H4 (cell line): Measurements from ENCODE around the gene GLO1. TPM values are rescaled to one million over a fixed set of nuclear protein-coding genes. Genes with fewer than 3 reads are reported as not detected.

ENCODE experiments used
- DNase-seq: peaks from one replicate; pipeline ENCODE4 v3.0.0-alpha.2; 2015; ENCODE audit warnings: low spot score
- total RNA-seq: library from RNA; depleted of rRNA; stranded (reverse); fragments of >200 nt; shearing (Covaris generic); gene quantifications from 2 replicates; pipeline ENCODE4 v1.2.3, GENCODE V29; 2014; rRNA removed

Gene GLO1
- 344 and 365 TPM in 2 replicates for total RNA-seq

DNA sequence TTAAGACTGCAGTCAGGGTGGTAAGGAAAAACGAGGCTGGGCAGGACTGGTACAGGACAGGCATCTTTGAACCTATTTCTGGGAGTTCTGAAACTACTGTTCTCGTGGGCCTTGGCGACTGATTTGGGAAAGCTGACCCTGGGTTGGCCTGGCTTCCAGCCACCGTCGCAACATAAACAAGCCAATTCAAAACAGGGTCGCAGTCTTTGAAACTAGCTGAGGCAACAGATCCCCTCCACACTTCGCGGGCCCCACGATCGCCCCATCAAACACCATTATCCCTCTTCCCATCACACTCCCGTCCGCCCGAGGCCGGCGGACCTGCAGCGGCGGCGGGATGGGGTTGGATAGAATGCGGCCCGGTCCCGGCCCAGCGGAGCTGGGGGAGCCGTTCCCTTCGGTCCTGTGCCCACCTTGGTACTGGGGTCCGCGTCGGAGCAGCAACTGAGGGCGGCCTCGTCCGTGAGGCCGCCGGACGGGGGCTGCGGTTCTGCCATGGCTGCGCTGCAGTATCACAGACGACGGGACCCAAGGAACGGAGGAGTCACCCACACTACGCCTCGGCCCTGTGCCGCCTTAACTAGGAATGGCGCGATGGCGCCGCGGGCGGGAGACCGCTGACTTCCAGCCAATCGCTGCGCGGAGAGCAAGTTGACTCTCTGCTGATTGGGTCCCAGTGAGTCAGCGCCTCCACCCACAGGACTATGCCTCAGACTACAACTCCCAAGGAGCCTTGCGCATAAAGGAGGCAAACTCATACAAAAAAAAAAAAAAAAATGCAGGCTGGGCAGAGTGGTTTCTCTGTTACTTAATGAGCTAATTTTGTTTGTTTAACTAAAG is at the start of gene GLO1:
Gene GLO1 (minus strand): TSS at position 588 of the 840 bp plus-strand sequence. CDS start 91 bp downstream, at position 497.
- peak; percentile 99 for DNase-seq

DNA sequence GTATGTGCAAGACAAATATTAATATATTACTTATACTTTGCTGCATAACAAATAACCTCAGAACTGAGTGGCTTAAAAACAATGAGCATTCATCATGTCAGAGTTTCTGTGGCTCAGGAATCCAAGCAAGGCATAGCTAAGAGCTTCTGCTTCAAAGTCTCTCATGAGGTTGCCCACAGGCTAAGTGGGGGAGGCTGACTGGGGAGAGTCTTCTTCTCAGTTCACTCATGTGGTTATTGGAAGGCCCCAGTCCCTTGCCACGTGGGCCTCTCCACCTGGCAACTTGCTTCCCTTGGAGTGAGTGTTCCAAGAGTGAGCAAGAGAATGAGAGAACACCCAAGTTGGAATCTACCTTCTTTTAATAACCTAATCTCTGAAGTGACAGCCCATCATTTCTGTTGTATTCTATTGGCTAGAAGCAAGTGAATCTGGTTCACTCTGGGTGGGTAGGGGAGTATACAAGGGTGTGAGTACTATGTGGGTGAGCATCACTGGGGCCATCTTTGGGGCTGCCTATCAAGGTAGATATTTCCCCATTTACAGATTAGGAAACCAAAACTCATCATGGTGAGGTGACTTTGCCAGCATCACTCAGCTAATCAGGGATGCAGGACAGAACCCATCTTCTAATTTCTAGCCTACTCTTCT is 48.1 kb upstream of the GLO1 start:
- DNase-seq = no peak

DNA sequence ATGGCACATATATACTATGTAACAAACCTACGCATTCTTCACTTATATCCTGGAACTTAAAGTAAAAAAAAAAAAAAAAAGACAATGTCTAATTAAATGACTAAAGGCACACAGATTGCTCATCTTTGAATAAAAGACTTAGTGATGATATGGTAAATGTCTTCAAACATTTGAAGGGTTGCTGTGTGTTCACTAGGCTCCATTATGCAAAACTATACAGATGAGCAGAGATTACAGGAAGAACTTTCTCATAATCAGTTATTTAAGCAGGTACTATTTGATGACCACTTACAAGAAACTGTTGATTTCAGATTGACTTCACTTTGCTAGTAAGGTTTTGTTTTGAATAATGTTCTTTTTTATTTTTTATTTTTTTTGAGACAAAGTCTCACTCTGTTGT is 46.5 kb upstream of the GLO1 start:
- DNase-seq = no peak

DNA sequence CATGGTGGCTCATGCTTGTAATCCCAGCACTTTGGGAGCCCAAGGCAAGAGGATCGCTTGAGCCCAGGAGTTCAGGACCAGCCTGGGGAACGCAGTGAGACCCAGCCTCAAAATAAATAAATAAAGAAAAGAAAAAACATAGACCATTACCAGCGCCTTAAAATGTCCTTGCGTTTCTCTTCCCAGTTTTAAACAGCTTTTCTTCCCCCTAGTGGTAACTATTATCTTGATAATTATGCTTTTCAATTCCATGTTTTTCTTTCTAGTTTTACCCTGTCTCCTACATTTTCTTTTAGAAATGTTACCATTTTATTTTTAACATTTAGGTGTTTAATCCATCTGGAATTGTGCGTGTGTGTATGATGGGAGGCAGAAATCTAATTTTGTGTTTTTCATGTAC is 36.6 kb upstream of the GLO1 start:
- DNase-seq = no peak

DNA sequence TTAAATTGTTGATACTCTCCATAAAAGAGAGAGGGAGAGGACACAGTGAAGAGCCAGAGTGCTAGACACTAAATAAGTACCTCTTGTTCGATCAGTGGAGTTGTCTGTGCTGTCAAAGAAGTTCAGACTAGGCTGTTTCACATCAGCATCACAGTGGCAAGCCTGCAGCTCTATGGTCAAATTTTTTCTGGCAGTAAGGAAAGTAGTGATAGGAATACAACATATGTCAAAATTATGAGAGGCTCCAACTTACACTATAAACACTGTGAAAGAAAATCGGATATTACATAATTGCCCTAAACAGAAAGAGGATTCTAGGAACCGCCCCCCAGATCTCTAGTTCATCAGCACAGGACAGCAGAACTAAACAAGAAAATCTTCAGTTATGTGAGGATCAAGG is 35.3 kb upstream of the GLO1 start:
- DNase-seq = no peak

DNA sequence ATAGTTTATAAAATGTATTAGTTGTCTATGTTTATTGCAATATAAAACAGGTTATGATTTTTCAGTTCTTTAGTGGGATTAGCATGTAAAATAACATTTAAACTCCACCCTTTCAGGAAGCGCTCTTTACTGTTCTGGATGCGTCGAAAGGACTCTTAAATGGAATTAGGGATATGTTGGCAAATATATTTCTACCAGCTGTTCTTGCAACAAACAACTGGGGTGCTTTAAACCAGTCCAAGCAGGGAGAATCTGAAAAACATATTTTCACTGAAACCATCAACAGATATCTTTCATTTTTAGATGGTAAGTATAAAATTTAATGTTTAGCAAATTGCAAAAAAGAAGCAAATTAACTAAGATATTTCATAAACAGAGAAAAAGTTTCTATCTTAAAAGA is 34.0 kb upstream of the GLO1 start:
- no peak for DNase-seq

DNA sequence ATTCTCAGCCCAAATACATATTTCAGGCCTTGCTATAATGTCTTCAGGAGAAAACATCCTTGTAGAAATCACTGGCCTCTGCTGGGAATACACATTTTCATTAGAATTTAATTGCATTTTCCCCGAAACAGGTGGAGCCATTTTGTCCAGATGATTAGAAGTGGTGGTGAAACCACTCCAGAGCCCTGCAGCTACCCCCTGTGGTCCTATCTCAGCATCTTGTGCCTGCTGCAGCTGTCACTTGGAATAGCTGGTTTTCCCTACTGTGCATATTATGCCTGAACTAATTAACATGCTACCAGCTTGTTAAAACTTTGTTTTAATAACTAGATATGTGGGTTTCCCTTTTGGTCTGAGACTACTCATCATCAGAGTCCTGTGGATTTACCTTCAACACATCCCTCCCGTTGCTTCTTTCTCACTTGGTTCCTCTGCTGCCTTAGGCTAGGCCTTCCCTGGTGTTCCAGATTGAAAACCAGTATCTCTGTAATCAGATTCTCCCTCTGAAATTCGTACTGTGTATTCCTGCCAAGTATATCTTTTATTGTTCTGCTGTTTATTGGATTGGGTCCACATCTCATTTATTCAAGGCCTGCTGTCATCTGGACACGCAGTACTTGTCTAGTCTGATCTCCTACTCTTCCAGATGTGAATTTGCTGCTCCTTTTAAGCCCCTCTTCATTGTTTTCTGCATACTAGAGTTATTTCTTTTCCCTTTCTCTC is 27.4 kb upstream of the GLO1 start:
- no peak for DNase-seq

DNA sequence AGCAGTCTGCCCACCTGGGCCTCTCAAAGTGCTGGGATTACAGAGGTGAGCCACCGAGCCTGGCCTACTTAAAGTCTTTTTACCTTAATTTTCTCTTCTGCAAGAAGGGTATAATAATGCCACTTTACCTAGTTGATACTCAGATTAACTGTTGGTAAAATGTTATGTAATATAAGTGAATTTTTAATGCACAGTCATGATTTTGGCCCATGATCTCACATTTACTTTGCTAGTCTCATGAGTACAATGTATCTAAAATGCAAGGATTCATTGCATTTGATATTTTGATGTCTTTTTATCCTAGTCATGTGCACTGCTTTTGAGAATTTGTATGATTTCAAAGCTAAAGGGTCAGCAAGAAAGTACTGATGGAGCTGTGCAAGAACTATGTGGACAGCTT is 25.3 kb upstream of the GLO1 start:
- DNase-seq = no peak

DNA sequence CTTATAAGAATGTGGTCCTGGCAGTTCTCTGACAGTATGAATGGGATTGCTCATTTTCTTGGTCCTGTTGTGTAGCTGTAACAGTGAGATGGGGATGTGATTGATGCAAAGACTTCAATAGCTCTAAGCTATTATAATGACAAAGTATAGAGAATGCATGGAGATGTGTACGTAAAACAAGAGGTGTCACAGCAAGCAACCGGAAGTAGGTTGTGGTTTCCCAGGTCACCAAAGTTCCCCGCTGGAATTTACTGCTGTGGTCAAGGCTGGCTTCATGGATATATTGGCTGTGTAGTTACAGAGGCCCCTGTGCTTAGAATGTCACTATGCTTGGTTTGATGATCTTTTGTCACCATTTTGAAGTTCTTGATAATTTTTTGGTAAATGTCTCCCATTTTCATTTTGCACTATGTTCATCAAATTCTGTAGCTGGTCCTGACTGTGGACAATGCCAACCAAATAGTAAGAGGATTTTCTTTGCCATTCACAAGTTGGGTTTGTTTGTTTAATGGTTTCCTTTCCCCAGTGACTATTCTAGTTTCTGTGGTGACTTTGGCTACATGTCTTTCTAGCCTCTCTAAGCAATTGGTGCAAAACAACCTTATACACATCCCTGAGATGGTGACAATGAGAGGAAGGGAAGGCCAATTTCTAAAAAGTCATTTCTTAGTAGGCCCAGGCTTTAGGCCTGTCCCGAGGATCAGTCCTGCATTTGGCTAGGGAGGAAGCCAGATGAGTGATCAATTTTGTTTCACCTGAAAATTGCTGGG is 22.7 kb upstream of the GLO1 start:
- DNase-seq = peak; percentile 31

DNA sequence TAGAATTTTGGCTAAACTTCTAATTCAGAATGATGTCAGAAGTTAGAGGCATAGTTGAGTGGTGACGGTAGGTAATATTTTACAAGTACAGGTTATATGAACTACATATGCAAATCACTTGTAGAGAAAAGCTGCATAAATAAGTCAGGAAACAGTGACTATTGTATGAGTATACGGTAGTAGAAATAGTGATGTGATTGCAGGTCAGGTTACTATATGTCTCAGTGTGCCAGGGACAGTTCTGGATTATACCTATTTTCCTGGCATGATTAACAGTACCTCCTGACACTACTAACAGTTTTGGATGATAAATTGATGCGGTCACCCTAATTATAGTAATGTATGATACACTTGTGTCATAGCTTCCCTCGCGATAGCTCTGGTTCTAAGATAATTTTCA is 21.4 kb upstream of the GLO1 start:
- no peak for DNase-seq

DNA sequence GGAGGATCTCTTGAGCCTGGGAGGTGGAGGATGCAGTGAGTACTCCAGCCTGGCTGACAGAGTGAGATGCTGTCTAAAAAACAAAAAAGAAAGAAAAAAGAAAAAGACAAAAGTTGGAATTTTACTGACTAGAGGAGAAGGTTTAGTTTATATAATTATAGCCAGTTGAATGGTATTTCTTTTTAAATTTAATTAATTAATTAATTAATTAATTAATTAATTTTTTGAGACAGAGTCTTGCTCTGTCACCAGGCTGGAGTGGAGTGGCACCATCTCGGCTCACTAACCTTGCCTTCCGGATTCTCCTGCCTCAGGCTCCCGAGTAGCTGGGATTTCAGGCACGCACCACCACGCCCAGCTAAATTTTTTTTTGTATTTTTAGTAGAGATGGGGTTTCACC is 20.8 kb upstream of the GLO1 start:
- DNase-seq = no peak

DNA sequence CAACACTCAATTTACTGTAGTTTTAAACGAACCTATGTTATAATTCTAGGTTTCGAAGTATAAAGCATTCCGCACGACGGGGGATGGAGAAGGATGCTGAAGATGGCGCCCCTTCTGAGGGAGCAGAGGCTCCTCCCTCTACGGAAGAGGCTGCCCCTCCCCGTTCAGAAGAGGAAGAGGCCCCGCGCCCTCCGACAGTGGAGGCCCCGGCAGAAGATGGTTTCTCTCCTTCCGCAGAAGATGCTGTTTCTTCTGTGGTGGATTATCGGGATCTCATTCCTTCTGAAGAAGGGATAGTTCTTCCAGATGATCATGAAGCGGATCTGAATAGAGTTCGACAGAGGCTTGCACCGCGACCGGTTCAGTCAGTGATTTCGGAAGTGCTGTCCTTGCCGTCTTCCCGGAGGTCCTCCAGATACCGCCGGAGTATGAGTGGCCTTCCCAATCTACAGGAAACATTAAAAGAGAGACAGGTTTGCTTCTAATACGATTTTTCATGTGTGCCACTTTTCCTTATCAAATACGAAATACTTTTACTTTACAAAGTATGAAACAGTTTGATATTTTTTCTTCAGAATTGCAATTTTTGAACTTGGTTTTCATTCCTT is 19.9 kb upstream of the GLO1 start:
- no peak for DNase-seq

DNA sequence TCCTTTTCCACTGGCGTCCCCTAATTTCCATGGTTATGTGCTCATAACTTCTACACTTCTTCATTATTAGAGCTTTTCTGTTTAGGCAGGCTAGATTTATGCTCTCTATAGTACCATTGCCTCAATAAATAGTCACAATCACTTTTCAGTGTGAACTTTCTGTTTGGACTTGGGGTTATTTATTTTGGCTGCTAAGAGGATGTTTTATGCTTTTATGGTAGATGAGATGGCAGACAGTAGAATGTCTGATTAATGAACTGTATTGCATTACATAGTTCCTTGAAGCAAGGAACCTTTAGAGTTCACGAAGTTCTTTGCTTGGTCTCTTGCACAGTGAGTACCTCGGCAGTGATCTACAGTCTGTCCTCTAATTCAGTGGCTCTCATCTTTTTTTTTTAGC is 19.1 kb upstream of the GLO1 start:
- DNase-seq = no peak

DNA sequence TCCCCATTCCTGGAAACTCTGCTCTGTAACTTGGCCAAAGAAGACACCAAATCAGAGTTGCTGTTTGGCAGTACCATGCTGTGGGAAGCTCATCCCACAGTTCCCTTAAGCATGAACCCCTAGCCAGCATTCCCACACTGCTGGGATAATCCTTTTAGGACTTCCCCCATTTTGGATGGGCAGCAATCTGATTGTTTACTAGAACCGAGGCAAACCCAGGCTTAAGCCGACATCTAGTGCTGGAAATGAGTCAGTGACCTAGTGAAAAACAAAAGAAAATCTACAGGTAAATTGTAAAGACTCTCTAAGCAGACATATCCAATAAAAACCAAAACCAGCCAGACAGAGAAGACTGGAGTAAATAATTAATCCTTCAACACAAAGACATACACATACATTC is 17.4 kb upstream of the GLO1 start:
- peak; percentile 29 for DNase-seq

DNA sequence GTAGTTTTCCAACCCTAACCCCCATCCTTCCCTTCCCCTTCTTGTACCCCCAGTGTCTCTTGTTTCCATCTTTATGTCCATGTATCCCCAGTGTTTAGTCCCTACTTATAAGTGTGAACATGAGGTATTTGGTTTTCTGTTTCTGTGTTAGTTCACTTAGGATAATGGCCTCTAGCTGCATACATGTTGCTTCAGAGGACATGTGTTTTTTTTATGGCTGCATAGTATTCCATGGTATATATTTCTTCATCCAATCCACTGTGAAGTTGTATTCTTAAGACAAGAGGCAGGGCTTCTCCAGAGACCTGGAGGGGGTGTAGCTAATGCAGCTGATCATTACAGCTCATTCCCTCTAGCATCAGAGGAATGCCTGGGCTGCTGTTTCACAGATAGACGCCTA is 16.4 kb upstream of the GLO1 start:
- DNase-seq = no peak

DNA sequence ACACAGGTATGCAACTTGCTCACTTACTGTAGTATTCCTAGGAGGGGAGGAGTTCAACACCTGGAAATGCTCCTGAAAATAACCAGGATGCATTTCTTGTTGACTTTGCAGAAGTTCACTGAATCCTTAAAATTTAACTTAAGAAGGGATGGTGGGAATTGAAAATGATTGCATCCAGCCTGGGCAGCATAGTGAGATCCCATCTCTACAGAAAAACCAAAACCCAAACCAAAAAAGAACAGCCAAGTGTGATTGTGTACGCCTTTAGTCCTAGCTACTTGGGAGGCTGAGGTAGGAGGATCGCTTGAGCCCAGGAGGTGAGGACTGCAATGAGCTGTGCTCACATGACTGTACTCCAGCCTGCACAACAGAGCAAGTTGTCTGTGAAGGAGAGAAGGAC is 13.9 kb upstream of the GLO1 start:
- DNase-seq = no peak

DNA sequence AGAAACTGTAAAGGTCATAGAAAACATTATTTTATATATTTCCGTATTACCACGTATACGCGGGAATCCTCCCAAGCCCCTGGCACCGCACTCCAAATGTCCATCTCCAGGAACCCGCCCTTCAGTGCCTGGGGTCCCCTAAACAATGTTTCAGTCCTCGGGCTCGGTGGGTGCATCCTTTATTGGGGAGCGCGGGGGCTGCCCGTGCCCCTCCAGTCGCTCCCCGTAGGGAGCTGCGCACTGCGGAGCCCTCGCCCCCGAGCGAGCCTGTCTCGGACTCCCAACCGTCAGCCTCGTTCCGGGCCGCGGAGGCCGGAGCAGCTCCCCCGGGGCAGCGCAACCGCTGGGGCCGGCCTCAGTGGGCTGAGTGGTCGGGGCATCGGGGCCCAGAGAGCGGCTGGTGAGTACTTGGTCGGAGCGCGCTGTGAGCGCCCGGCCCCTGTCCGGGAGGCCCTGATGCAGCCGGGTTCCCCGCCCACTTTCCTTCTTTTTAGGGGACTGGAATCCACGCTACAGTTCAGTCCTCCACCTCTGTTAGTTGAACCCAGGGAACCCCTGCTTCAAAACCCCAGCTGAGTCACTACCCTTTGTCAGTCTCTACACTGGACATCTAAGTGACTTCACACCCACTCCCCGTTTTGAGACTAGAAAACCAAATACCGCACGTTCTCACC is 12.2 kb upstream of the GLO1 start, which contains the start of gene DNAH8:
Gene DNAH8 (plus strand): TSS at position 296 of the 674 bp plus-strand sequence. CDS start 7,499 bp downstream, outside the sequence.
- DNase-seq = no peak

DNA sequence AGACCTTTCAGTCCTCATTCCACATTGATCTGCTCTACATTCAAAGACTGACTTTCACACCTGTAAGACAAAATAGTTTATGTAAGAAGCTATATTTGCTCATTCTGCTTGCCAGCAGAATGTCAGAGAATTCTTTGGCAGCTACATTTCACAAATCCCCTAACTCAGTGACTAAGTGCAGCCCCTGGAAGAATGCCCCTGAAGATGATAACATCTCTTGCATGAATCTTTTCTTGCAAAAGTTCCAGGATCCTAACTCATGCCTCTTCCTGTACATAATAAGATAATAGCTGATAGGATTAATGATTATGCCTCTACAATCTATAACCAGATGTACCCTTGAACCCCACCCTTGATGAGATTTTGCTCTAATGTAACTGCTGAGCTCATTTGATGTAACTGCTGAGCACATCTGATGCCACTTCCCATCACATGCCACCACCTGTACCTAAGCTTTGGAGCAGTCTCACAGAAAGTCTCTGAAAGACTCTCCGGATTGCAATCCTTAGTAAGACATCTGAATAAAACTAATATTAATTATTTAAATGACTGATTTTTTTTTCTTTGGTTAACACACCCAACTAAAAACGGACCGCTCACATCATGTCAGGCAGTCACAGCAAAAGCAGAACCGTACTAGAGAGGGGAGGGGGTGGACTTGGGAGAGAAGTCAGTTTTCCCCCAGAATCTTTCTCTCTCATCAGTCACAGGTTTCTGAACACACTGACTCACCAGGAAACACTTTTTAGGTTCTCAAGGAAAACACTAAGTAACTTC is 11.5 kb upstream of the GLO1 start:
- DNase-seq = no peak

DNA sequence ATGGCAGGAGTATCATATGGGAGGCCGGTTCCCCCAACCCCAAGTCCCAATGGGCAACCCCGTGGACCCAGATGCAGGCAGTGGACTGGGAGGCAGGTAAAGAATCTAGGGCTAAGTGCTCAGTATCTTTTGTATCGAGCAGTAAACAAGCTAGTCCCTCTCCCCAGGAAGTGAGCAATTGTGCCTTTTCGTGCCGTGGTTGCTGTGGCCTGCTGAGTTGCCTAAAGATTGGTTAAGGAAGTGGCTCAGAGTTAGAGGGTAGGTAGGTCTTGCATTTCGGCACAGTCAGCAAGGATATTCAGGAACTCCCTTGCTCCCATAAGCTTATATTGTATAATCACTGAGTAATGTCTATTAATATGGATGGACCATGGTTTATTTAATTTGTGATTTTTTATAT is 10.9 kb upstream of the GLO1 start:
- DNase-seq = peak; percentile 40

DNA sequence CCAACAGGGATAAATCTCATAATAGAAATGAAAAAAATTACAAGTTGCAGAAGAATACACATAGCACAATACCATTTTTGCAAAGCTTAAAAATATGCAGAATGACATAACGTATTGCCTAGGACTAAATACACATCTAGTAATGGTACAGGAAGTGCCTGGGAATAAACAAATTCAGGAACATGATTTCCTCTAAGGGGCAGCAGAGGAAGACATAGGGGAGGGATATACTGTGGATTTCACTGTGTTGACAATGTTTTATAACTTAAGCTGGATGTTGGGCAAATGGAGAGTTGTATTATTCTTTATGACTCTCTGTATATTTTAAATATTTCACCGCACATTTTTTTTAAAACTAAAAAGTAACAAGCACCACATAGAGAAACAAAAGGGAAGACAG is 5.6 kb upstream of the GLO1 start:
- DNase-seq = no peak
